HG02763 (cell line): ENCODE measurements around the gene PLPPR1.
"Not testable (repeated sequence)": the region's sequence is repeated elsewhere in the genome, so short reads cannot be mapped to it uniquely, and the experiment has no call there.

Experiments
- ATAC-seq: cut with Tn5 transposase; IDR thresholded peaks from one replicate; pipeline ENCODE4 v1.9.1; 2021; ENCODE audit warnings: mild to moderate bottlenecking, moderate library complexity; ENCODE audit not compliant: unreplicated experiment

Gene PLPPR1

GRCh38 chr9:101274971-101275768 is 246.6 kb downstream of the PLPPR1 start:
- ATAC-seq: no peak

DNA sequence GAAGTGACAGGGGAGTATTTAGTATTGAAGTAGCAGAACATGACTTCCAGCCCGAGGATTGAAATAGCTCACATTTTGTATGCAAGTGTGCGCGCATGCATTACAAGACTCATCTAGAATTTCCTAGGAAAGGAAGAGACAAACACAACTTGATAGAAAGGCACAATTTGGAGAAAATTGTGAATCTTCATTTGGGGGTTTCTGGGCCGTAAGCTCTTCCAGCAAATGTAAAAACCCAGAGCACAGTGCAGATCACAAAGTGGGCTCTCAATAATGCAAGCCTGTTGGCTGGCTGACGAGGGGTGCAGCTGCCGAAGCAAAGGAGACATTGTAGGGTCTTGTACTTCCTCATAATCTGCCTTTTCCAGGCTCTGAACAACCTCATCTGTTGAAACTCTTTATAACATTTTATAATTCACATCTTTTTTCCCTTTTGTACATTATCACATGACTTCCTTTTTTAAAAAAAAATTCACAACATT is 247.3 kb downstream of the PLPPR1 start:
- no peak for ATAC-seq

DNA sequence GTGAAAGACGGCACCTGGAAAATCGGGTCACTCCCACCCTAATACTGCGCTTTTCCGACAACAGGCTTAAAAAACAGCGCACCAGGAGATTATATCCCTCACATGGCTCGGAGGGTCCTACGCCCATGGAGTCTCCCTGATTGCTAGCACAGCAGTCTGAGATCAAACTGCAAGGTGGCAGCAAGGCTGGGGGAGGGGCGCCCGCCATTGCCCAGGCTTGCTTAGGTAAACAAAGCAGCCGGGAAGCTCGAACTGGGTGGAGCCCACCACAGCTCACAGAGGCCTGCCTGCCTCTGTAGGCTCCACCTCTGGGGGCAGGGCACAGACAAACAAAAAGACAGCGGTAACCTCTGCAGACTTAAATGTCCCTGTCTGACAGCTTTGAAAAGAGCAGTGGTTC is 262.5 kb downstream of the PLPPR1 start:
- not testable (repeated sequence) for ATAC-seq

GRCh38 chr9:101299901-101300300 is 271.4 kb downstream of the PLPPR1 start:
- ATAC-seq: no peak

DNA sequence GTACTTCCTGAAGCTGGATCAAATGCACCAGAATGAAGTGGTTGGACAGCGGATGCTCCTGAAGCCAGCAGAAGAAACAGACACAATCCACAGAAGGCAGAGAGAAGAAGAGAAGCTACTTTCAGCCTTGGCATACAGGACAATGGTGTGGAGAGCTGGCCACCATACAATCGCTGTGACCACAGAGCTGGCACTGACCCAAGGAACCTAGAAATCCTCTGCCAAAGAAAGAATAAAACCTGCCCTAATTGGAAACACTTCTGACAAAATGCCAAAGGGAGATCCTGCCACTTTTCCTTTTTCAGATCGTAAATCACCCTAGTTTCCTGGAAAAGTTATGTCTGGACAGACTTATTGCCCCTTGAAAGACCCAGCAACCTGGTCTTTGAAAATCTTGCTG is 278.5 kb downstream of the PLPPR1 start:
- ATAC-seq: no peak

GRCh38 chr9:101307524-101308213 is 279.1 kb downstream of the PLPPR1 start:
- ATAC-seq: no peak

DNA sequence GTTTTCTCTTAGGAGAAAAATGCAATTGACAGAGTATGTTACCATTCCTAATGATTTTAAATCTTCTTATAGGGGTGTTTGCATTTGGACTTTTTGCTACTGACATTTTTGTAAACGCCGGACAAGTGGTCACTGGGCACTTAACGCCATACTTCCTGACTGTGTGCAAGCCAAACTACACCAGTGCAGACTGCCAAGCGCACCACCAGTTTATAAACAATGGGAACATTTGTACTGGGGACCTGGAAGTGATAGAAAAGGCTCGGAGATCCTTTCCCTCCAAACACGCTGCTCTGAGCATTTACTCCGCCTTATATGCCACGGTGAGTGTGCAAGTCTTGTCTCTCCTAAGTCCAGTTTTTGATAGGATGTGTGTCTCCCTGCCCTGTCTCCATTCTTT is 280.6 kb downstream of the PLPPR1 start:
- no peak for ATAC-seq

DNA sequence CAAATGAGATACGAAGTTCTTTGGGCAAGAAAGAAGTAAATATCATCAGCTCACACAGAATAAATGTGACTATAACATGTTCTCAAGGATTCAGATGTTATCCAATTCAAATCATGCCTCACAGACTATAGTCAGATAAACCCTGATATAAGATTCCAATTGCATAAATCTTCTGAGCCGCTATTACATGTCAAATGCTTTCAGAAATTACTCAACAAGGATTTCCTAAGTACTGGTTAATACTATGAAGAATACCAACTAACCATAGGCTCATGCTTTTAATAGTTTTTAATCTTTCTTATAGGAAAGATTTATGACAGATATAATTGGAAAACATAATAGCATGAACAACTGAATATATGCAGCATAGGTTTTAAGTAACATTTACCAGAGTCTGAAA is 282.7 kb downstream of the PLPPR1 start:
- ATAC-seq: no peak

DNA sequence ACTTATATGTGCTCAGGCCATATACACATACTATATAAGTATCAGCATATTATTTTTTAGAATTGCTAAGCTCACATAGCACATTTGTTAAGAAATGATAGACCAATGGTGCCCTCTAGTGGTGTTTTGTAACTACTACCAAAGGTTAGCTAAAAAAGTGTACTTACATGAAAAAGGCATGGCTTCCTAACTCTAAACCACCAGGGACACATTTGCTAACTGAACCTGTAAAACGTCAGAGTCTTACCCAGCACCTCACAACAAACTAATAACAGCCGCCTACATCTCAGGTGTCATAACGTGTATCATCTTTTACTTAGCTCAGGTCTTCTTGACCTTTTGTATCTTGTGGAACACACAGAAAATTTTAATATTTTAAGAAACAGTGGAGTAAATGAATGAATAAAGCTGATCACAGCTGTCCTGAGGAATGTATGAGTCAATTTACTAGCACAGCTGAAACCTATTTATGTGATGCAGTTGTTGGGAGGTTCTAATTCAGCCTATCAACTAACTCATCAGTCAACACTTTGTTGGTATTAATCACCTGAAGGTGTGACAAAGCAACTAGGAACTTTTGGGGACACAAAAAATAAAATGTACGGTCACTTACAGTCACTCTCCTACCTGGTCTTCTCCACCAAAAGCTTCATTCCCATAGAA is 283.4 kb downstream of the PLPPR1 start:
- ATAC-seq: no peak

DNA sequence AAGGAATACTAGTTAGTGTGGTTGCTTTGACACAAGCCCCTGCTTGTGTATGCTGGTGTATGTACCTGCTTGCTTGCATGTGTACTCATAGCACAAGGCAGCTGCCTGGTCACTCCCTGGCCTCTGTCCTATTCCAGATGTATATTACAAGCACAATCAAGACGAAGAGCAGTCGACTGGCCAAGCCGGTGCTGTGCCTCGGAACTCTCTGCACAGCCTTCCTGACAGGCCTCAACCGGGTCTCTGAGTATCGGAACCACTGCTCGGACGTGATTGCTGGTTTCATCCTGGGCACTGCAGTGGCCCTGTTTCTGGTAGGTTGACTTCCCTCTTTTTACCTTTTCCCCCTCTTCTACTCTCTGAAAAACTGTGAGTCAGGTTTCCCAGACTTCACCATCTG is 284.1 kb downstream of the PLPPR1 start:
- no peak for ATAC-seq

- no peak for ATAC-seq
These were observed 286.6 kb downstream of the PLPPR1 start for GRCh38 chr9:101315112-101315450.

GRCh38 chr9:101317735-101318134 is 289.2 kb downstream of the PLPPR1 start:
- ATAC-seq: no peak

GRCh38 chr9:101323129-101323528 is 294.6 kb downstream of the PLPPR1 start:
- ATAC-seq: no peak

DNA sequence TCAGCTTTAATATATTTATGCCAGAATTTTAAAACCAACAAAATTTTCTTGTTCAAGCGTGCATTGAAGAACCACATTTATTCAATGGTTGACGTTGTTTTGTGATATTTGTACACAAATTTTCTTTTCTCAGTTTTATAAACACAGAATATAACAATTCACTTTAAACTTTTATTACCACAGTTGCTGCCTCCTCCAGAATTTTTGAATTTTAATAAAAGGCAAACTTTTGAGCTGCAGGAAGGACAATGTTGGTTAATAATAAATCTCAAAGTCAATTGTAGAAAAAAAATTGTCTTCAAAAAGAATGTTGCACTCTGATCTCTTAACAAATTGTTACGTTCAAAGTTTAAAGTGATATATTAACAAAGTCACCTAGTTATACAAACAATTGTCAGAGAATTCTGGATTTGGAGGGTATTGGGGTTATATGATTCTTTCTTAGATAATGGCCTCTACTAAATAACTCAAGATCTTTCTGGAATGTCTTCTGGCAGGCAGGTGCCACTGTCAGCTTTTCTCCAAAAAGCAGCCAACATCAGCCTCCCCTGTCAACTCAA is 295.8 kb downstream of the PLPPR1 start:
- no peak for ATAC-seq

- no peak for ATAC-seq
These were observed 296.5 kb downstream of the PLPPR1 start for GRCh38 chr9:101325053-101325452.

DNA sequence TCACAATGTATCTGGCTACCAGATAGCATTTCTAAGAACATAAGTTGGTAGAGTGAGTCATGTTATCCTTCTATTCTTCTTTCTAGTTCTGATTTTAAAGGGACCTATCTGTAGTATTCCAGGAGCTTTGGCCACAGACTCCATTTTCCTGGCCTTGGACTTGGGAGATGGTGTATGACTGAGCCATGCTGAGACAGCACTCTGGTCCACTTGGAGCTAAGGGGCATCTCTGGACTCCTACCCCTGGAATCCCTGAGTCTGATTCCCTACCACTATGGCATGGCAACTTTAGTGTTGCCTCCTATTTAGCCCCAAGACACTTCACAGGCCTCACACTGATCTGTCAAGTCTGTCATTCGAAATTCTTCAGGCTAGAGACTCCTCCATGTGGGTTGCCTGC is 297.5 kb downstream of the PLPPR1 start:
- ATAC-seq: no peak

DNA sequence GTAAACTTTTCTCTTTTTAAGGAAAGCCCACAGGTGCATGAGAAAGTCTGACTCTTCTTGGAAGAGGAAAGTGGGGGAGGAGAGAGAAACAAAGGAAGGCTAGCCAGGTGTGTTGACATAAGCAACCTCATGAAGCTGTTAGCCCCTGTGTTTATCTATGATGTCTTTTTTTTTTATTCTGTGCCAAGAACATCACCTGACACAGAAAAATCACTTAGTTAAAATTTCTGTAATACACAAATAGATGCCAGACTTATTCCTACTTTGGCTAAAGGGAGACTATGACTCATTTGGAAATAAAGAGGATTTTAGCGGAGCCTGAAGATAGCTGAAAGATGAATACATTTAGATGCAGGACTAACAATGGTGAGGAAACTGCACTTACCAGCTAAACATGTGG is 298.0 kb downstream of the PLPPR1 start:
- ATAC-seq: no peak

DNA sequence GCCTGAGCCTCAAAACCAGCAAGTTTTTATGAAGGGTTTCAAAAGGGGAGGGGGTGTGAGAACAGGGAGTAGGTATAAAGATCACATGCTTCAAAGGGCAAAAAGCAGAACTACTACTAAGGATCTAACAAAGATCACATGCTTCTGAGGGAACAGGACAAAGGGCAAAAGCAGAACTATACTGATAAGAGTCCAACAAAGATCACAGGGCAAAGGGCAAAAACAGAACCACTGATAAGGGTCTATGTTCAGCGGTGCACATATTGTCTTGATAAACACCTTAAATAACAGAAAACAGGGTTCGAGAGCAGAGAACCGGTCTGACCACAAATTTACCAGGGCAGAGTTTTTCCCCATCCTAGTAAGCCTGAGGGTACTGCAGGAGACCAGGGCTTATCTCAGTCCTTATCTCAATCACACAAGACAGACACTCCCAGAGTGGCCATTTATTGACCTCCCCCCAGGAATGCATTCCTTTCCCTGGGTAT is 298.9 kb downstream of the PLPPR1 start:
- not testable (repeated sequence) for ATAC-seq

DNA sequence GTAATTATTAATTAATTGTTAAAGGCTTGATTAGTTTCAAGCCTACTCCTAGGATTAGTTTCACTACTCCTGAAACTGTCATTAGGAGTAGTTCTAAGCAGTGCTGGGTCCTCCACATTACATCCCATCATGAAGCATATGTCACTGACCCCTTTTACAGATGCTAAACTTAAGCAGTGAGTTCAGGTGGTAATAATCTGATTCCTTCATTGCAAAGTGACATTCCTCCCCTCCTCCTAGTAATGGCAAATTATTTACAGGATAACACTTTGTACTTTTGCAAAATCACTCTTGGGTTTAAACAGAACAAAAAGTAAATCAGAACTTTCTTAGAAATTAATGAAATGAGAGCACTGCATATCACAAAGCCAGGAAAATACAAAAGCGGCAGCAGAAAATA is 303.8 kb downstream of the PLPPR1 start:
- ATAC-seq: no peak

DNA sequence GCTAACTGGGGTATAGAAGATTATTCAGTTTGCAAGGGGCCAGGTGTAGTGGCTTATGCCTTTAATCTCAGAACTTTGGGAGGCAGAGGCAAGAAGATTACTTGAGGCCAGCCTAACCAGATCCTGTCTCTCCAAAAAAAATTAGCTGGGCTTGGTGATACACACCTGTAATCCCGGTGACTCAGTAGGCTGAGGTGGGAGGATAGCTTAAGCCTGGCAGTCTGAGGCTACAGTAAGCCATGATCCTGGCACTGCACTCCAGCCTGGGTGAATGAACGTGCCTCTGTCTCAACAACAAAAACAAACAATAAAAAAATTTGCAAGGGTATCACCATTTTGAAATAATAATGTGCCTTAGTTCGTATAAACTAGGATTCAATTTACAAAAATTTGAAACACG is 305.0 kb downstream of the PLPPR1 start:
- ATAC-seq: no peak

GRCh38 chr9:101333926-101334702 is 305.6 kb downstream of the PLPPR1 start:
- ATAC-seq: no peak
